GM12892 (cell line): ENCODE measurements around the gene PROSER3.

Experiments
- POLR2A ChIP-seq: IDR thresholded peaks from 2 replicates; pipeline ENCODE4 v1.6.1; 2011; ENCODE audit warnings: low read depth, low read length, control low read depth
- TAF1 ChIP-seq: IDR thresholded peaks from 2 replicates; pipeline ENCODE4 v1.6.1; 2011; ENCODE audit warnings: low read depth, mild to moderate bottlenecking, control low read depth, low read length, borderline replicate concordance

- TF ChIP-seq TAF1 (0 out of 2 replicates have a peak, but pooled peaks have one; percentile 11), POLR2A (peak; percentile 16; the same call in 1 of the 2 replicates)
These were observed 39.5 kb upstream of the PROSER3 start for GRCh38 chr19:35718345-35719041.
